Parathyroid adenoma (tissue), 2 donors: ENCODE results near the gene RUFY2.

ENCODE experiments used
- H2AFZ ChIP-seq: fragments of 300-600 bp; sonication (generic); one replicate; pipeline ENCODE4 v1.7.0; 2017; ENCODE audit warnings: antibody characterized with exemption, mild to moderate bottlenecking
- H3K27ac ChIP-seq: fragments of 300-600 bp; sonication (generic); one replicate; pipeline ENCODE4 v1.7.0; 2017
- H3K27me3 ChIP-seq: fragments of 300-600 bp; sonication (generic); one replicate; pipeline ENCODE4 v1.7.0; 2017; ENCODE audit warnings: low read length; ENCODE audit not compliant: control insufficient read depth, insufficient read depth
- H3K36me3 ChIP-seq: fragments of 300-600 bp; sonication (generic); one replicate; pipeline ENCODE4 v1.7.0; 2017; ENCODE audit warnings: low read length; ENCODE audit not compliant: control insufficient read depth, insufficient read depth
- H3K4me1 ChIP-seq: fragments of 300-600 bp; sonication (generic); one replicate; pipeline ENCODE4 v1.7.0; 2017; ENCODE audit warnings: control low read depth
- H3K4me2 ChIP-seq: fragments of 300-600 bp; sonication (generic); one replicate; pipeline ENCODE4 v1.7.0; 2017; ENCODE audit warnings: low read length
- H3K4me3 ChIP-seq: fragments of 300-600 bp; sonication (generic); one replicate; pipeline ENCODE4 v1.7.0; 2017; ENCODE audit warnings: low read depth, low read length
- H3K79me2 ChIP-seq: fragments of 300-600 bp; sonication (generic); one replicate; pipeline ENCODE4 v1.7.0; 2017; ENCODE audit warnings: control low read depth
- H3K9ac ChIP-seq: fragments of 300-600 bp; sonication (generic); one replicate; pipeline ENCODE4 v1.7.0; 2017; ENCODE audit warnings: mild to moderate bottlenecking
- H3K9me3 ChIP-seq: fragments of 300-600 bp; sonication (generic); one replicate; pipeline ENCODE4 v1.7.0; 2017; ENCODE audit warnings: low read length; ENCODE audit not compliant: control insufficient read depth
- CTCF ChIP-seq: fragments of 300-600 bp; sonication (generic); IDR thresholded peaks from one replicate; pipeline ENCODE4 v1.7.0; 2017; ENCODE audit warnings: antibody characterized with exemption, mild to moderate bottlenecking
- donor health status: primary hyperparathyroidism.

The RUFY2 gene

GRCh38 chr10:68435803-68436202, 28.7 kb upstream of the RUFY2 start:
- no peak overlapping the region for H3K27ac ChIP-seq
- H2AFZ ChIP-seq = no peak overlapping the region
- no peak overlapping the region for H3K4me3 ChIP-seq
- H3K79me2 ChIP-seq = no peaks in the 10 kb centered on the region
- H3K9me3 ChIP-seq = no peaks in the 10 kb centered on the region
- H3K9ac ChIP-seq = no peak overlapping the region
- no peak for TF ChIP-seq CTCF
- no peak overlapping the region for H3K4me2 ChIP-seq
- H3K27me3 ChIP-seq = no peaks in the 10 kb centered on the region
- H3K36me3 ChIP-seq = no peaks in the 10 kb centered on the region
- no peaks in the 10 kb centered on the region for H3K4me1 ChIP-seq

- no peaks in the 10 kb centered on the region for H3K36me3 ChIP-seq
- TF ChIP-seq CTCF = no peak
Measured at GRCh38 chr10:68434657-68435056, 27.6 kb upstream of the RUFY2 start.

GRCh38 chr10:68428396-68429104, 21.5 kb upstream of the RUFY2 start:
- Histone ChIP-seq H3K27me3 (no peaks in the 10 kb centered on the region), H3K9ac (no peak overlapping the region), H3K79me2 (no peaks in the 10 kb centered on the region), H2AFZ (no peak overlapping the region), H3K4me1 (no peaks in the 10 kb centered on the region), H3K4me3 (no peak overlapping the region), H3K36me3 (no peaks in the 10 kb centered on the region), H3K9me3 (no peaks in the 10 kb centered on the region), H3K4me2 (no peak overlapping the region), H3K27ac (no peak overlapping the region)
- TF ChIP-seq CTCF = no peak

More at GRCh38 chr10:68434657-68435056, 27.6 kb upstream of the RUFY2 start:
- H3K27ac ChIP-seq = no peak overlapping the region
- H3K4me2 ChIP-seq = no peak overlapping the region
- H2AFZ ChIP-seq = no peak overlapping the region
- H3K9me3 ChIP-seq = no peaks in the 10 kb centered on the region
- H3K4me3 ChIP-seq = no peak overlapping the region
- H3K79me2 ChIP-seq = no peaks in the 10 kb centered on the region
- H3K27me3 ChIP-seq = no peaks in the 10 kb centered on the region
- no peak overlapping the region for H3K9ac ChIP-seq
- H3K4me1 ChIP-seq = no peaks in the 10 kb centered on the region

GRCh38 chr10:68424454-68425014, 17.5 kb upstream of the RUFY2 start:
- H3K27me3 ChIP-seq = no peaks in the 10 kb centered on the region
- no peak overlapping the region for H2AFZ ChIP-seq
- TF ChIP-seq CTCF = no peak
- H3K79me2 ChIP-seq = no peaks in the 10 kb centered on the region
- no peaks in the 10 kb centered on the region for H3K36me3 ChIP-seq
- no peaks in the 10 kb centered on the region for H3K4me1 ChIP-seq
- H3K9ac ChIP-seq = no peak overlapping the region
- no peak overlapping the region for H3K27ac ChIP-seq
- no peak overlapping the region for H3K4me2 ChIP-seq
- no peaks in the 10 kb centered on the region for H3K9me3 ChIP-seq
- H3K4me3 ChIP-seq = no peak overlapping the region

- Histone ChIP-seq H3K9ac (no peak overlapping the region), H3K79me2 (no peaks in the 10 kb centered on the region), H3K36me3 (no peaks in the 10 kb centered on the region), H3K27me3 (no peaks in the 10 kb centered on the region), H3K4me2 (no peak overlapping the region), H3K9me3 (no peaks in the 10 kb centered on the region), H3K4me1 (no peaks in the 10 kb centered on the region), H2AFZ (no peak overlapping the region), H3K27ac (no peak overlapping the region), H3K4me3 (no peak overlapping the region)
- TF ChIP-seq CTCF = no peak
Measured at GRCh38 chr10:68423522-68423921, 16.4 kb upstream of the RUFY2 start.
